Ishikawa (cell line): ENCODE results near the gene GSX1.

Experiments used
- CEBPB ChIP-seq: IDR thresholded peaks from 2 replicates; pipeline ENCODE4 v1.6.1; 2012
- CREB1 ChIP-seq: IDR thresholded peaks from 2 replicates; pipeline ENCODE4 v1.6.1; 2012; ENCODE audit warnings: low read depth
- EGR1 ChIP-seq: IDR thresholded peaks from 2 replicates; pipeline ENCODE4 v1.6.1; 2012
- EP300 ChIP-seq: IDR thresholded peaks from 2 replicates; pipeline ENCODE4 v1.6.1; 2012; ENCODE audit warnings: borderline replicate concordance
- FOXM1 ChIP-seq: IDR thresholded peaks from 2 replicates; pipeline ENCODE4 v1.6.1; 2012; ENCODE audit warnings: low read depth, borderline replicate concordance
- MAX ChIP-seq: IDR thresholded peaks from 2 replicates; pipeline ENCODE4 v1.6.1; 2012
- NFIC ChIP-seq: IDR thresholded peaks from 2 replicates; pipeline ENCODE4 v1.6.1; 2012
- RAD21 ChIP-seq: IDR thresholded peaks from 2 replicates; pipeline ENCODE4 v1.6.1; 2012; ENCODE audit warnings: low read depth
- REST ChIP-seq: IDR thresholded peaks from 2 replicates; pipeline ENCODE4 v1.6.1; 2012; ENCODE audit warnings: low read depth, mild to moderate bottlenecking
- TAF1 ChIP-seq: IDR thresholded peaks from 2 replicates; pipeline ENCODE4 v1.6.1; 2012; ENCODE audit warnings: low read depth, mild to moderate bottlenecking
- TCF12 ChIP-seq: IDR thresholded peaks from 2 replicates; pipeline ENCODE4 v1.6.1; 2012; ENCODE audit warnings: low read depth
- TEAD4 ChIP-seq: IDR thresholded peaks from 2 replicates; pipeline ENCODE4 v1.6.1; 2012
- USF1 ChIP-seq: IDR thresholded peaks from 2 replicates; pipeline ENCODE4 v1.6.1; 2012
- YY1 ChIP-seq: IDR thresholded peaks from 2 replicates; pipeline ENCODE4 v1.6.1; 2012; ENCODE audit warnings: low read depth
- ZBTB7A ChIP-seq: IDR thresholded peaks from 2 replicates; pipeline ENCODE4 v1.6.1; 2012; ENCODE audit warnings: low read depth

The GSX1 gene

GRCh38 chr13:27825072-27825471 lies 32.8 kb downstream of the GSX1 start:
- TF ChIP-seq EGR1 (no peak), USF1 (no peak), YY1 (no peak), MAX (no peak), CREB1 (no peak), TEAD4 (no peak), TCF12 (no peak), RAD21 (no peak), TAF1 (no peak), REST (no peak), EP300 (no peak), FOXM1 (no peak), NFIC (no peak), CEBPB (no peak), ZBTB7A (no peak)

GRCh38 chr13:27826379-27827353 lies 34.4 kb downstream of the GSX1 start:
- no peak for TF ChIP-seq FOXM1
- peak; percentile 90 for TF ChIP-seq RAD21
- TF ChIP-seq USF1: no peak
- no peak for TF ChIP-seq TCF12

GRCh38 chr13:27827646-27828045 lies 35.4 kb downstream of the GSX1 start:
- TF ChIP-seq REST (no peak), NFIC (no peak), FOXM1 (no peak), ZBTB7A (no peak)

- peak; percentile 50; the same call in 1 of the 2 replicates for TF ChIP-seq RAD21
- TF ChIP-seq MAX: no peak
Observed at GRCh38 chr13:27830010-27830409, 37.7 kb downstream of the GSX1 start.

GRCh38 chr13:27833206-27833605 lies 40.9 kb downstream of the GSX1 start:
- no peak for TF ChIP-seq REST
- no peak for TF ChIP-seq USF1
- TF ChIP-seq CEBPB: no peak
- TF ChIP-seq MAX: no peak
- no peak for TF ChIP-seq TAF1
- TF ChIP-seq FOXM1: no peak
- TF ChIP-seq EP300: no peak
- no peak for TF ChIP-seq ZBTB7A
- TF ChIP-seq TCF12: no peak
- TF ChIP-seq TEAD4: no peak
- TF ChIP-seq EGR1: no peak
- TF ChIP-seq RAD21: no peak
- no peak for TF ChIP-seq NFIC
- TF ChIP-seq YY1: no peak
- TF ChIP-seq CREB1: no peak
